SU-DHL-6 (cell line): Measurements from ENCODE around the gene TAGLN2.

ENCODE experiments used
- CTCF ChIP-seq: fragments of 200-600 bp; sonication (generic); IDR thresholded peaks from one replicate; pipeline ENCODE4 v1.5.1; 2017; ENCODE audit warnings: antibody characterized with exemption, mild to moderate bottlenecking, low read length, moderate library complexity; ENCODE audit not compliant: insufficient read depth, poor library complexity, severe bottlenecking
- EZH2phosphoT487 ChIP-seq: fragments of 200-600 bp; sonication (generic), shearing (Covaris generic); conservative IDR thresholded peaks from 2 replicates; pipeline ENCODE4 v1.6.1; 2018; ENCODE audit warnings: mild to moderate bottlenecking, antibody characterized with exemption, low read length, moderate library complexity, mixed read lengths

- TF ChIP-seq CTCF (no peak), EZH2phosphoT487 (no peak)
Measured at GRCh38 chr1:159897962-159898361, 27.3 kb downstream of the TAGLN2 start.
